ENCODE results near the gene HAO2. TPM values are rescaled to one million over a fixed set of nuclear protein-coding genes. Genes with fewer than 3 reads are reported as not detected.

Gene HAO2
- total RNA-seq = not detected in 2 replicates

DNA sequence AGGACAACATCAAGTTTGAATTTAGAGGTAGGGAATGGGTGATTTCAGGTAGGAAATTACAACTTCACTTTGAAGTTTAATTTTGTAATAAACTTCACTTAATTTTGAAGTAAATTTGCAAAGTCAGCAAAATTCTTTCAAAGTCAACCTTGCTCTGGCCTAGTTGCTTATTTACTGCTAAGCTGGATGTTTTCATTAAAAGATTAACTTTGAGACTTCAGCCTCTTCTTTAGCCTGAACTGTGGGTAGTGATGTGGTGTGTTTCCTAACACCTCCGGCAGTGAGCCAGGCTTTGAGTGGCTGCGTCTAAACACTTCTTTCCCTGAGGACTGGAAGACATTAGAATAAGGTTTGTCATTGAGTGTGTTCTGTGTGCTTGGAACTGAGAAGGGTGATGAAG is at the start of gene HAO2:
HAO2 (plus strand) TSS at position 232 of the 400 bp plus-strand sequence. CDS start 12,301 bp downstream, outside the sequence.

DNA sequence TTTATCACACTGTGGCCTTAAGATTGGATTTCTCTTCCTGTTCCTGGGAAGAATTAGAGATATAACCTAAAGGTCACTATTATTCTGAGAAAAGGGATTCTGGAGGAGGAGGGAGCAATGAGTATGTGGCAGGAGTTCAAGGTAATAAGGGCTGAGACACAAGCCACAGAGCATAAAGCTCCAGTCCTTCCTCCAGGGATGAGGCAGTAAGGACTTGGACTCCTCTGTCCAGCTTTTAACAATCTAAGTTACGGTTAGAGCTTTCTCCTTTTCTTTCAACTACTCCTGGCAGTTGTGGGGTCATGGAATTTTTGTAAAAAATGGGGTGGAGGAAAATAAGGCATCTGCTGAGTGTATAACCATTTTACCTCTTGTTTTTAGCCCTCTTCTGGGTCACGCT is 46.4 kb downstream of the HAO2 start, which contains the start of gene HSD3B2:
HSD3B2 (plus strand) TSS at position 201 of the 400 bp plus-strand sequence. CDS start 270 bp downstream, outside the sequence.

Other genes starting within 250 kb of the HAO2 start
- gene WARS2, start 228.1 kb upstream of the HAO2 start, total RNA-seq = 13.7 and 14.6 TPM in 2 replicates
- not detected in 2 replicates for gene HSD3B2, start 46.4 kb downstream of the HAO2 start, total RNA-seq
- not detected in 2 replicates for gene HSD3B1, start 138.4 kb downstream of the HAO2 start, total RNA-seq

All from aortic smooth muscle cell (primary cell).